HCT116 (cell line): ENCODE measurements around the gene MGA. TPM values are rescaled to one million over a fixed set of nuclear protein-coding genes. Genes with fewer than 3 reads are reported as not detected.

Source experiments
- ATAC-seq: fragments of 200-7000 bp; cut with Tn5 transposase; 2 replicates; pipeline ENCODE4 v1.9.1; 2020; ENCODE audit warnings: mild to moderate bottlenecking, moderate library complexity
- BruUV-seq: library from RNA; stranded (reverse); fragments of 400-500 nt; replicated peaks from 2 replicates; lab custom pipeline; 2021; lab: Mats Ljungman, UMichigan
- CTCF ChIA-PET: fragments of 300-600 bp; sonication (Branson Sonifier 250); formaldehyde crosslinking; loops from one replicate; lab custom pipeline; 2021; ENCODE audit warnings: antibody characterized with exemption; lab: Charles Lee
- POLR2A ChIA-PET: fragments of 300-600, 350-600 bp; sonication (Branson Sonifier 250); formaldehyde crosslinking; loops from one replicate; lab custom pipeline; 2021; ENCODE audit warnings: antibody characterized with exemption; lab: Charles Lee
- RAD21 ChIA-PET, 2 experiments: fragments of 300-600 bp; sonication (Branson Sonifier 250); formaldehyde crosslinking; loops; one replicate each; lab custom pipeline; 2023; ENCODE audit warnings: low total read pairs in 2 of 2; ENCODE audit not compliant: uncharacterized antibody in 2 of 2, unreplicated experiment in 2 of 2, low non-redundant PET in 1 of 2; lab: Charles Lee
- DNase-seq: peaks from one replicate; pipeline ENCODE4 v3.0.0-alpha.2; 2010; ENCODE audit warnings: low read depth, low spot score
- H2AFZ ChIP-seq: fragments of 200-600 bp; shearing (Covaris generic), sonication (generic); 2 replicates; pipeline ENCODE4 v1.6.1; 2017; ENCODE audit warnings: low read depth, mixed run types, mixed read lengths, antibody characterized with exemption, low read length; ENCODE audit not compliant: poor library complexity, severe bottlenecking
- H3K27ac ChIP-seq: 2 replicates; pipeline ENCODE4 v1.5.1; 2012; ENCODE audit warnings: low read depth, low read length
- H3K27me3 ChIP-seq: fragments of 200-600 bp; sonication (generic); 2 replicates; pipeline ENCODE4 v1.6.1; 2016; ENCODE audit warnings: mixed run types, low read length, mixed read lengths; ENCODE audit not compliant: insufficient read depth
- H3K36me3 ChIP-seq, 2 experiments: fragments of 200-500 bp in 1 of 2; fragments of 200-600 bp in 1 of 2; sonication (Bioruptor generic) in 1 of 2; sonication (generic) in 1 of 2; 2 replicates each; pipeline versions ENCODE4 v1.5.1 to v1.6.1; 2014 to 2016; ENCODE audit warnings: low read length in 2 of 2, inconsistent platforms in 1 of 2, mixed read lengths in 1 of 2, mixed run types in 1 of 2; ENCODE audit not compliant: insufficient read depth in 2 of 2, control insufficient read depth in 1 of 2
- H3K4me1 ChIP-seq, 2 experiments: fragments of 200-600 bp in 1 of 2; sonication (generic) in 1 of 2; 2 replicates each; pipeline versions ENCODE4 v1.5.1 to v1.6.1; 2012 to 2017; ENCODE audit warnings: low read length in 2 of 2, inconsistent platforms in 1 of 2, mild to moderate bottlenecking in 1 of 2, mixed read lengths in 1 of 2, mixed run types in 1 of 2, moderate library complexity in 1 of 2; ENCODE audit not compliant: insufficient read depth in 2 of 2, control insufficient read depth in 1 of 2
- H3K4me2 ChIP-seq: fragments of 200-600 bp; sonication (generic); 2 replicates; pipeline ENCODE4 v1.6.1; 2017; ENCODE audit warnings: mixed run types, low read length, mixed read lengths
- H3K4me3 ChIP-seq, 2 experiments: fragments of 200-600 bp in 1 of 2; sonication (generic) in 1 of 2; replicated peaks in 1 of 2; 2 replicates each; pipeline ENCODE4 v1.5.1; 2011 to 2016; ENCODE audit warnings: low read length in 2 of 2, control low read depth in 1 of 2, low read depth in 1 of 2, mild to moderate bottlenecking in 1 of 2, mixed read lengths in 1 of 2, mixed run types in 1 of 2
- H3K79me2 ChIP-seq: fragments of 200-600 bp; sonication (generic); 2 replicates; pipeline ENCODE4 v1.6.1; 2017; ENCODE audit warnings: mild to moderate bottlenecking, mixed run types, low read length, moderate library complexity, mixed read lengths; ENCODE audit not compliant: insufficient read depth
- H3K9ac ChIP-seq: fragments of 200-600 bp; sonication (generic); 2 replicates; pipeline ENCODE4 v1.6.1; 2016; ENCODE audit warnings: low read length, mixed read lengths
- H3K9me2 ChIP-seq: fragments of 200-600 bp; sonication (generic), shearing (Covaris generic); 2 replicates; pipeline ENCODE4 v1.6.1; 2017; ENCODE audit warnings: mixed run types, mild to moderate bottlenecking, moderate library complexity; ENCODE audit not compliant: insufficient read depth
- H3K9me3 ChIP-seq, 2 experiments: fragments of 200-500 bp in 1 of 2; fragments of 200-600 bp in 1 of 2; sonication (Bioruptor generic) in 1 of 2; sonication (generic) in 1 of 2; 2 replicates each; pipeline ENCODE4 v1.6.1; 2014 to 2017; ENCODE audit warnings: low read length in 2 of 2, mixed read lengths in 2 of 2, inconsistent platforms in 1 of 2, low read depth in 1 of 2, mild to moderate bottlenecking in 1 of 2, mixed run types in 1 of 2, moderate library complexity in 1 of 2; ENCODE audit not compliant: control insufficient read depth in 1 of 2, insufficient read depth in 1 of 2
- H4K20me1 ChIP-seq: fragments of 200-600 bp; sonication (generic), shearing (Covaris generic); 2 replicates; pipeline ENCODE4 v1.6.1; 2017; ENCODE audit warnings: mixed run types, mild to moderate bottlenecking, moderate library complexity; ENCODE audit not compliant: insufficient read depth
- ATF3 ChIP-seq: IDR thresholded peaks from 2 replicates; pipeline ENCODE4 v1.6.1; 2012
- CBX3 ChIP-seq: IDR thresholded peaks from 2 replicates; pipeline ENCODE4 v1.6.1; 2012; ENCODE audit warnings: low read depth
- CEBPB ChIP-seq: IDR thresholded peaks from 2 replicates; pipeline ENCODE4 v1.6.1; 2012; ENCODE audit warnings: low read depth
- CTCF ChIP-seq, 3 experiments: fragments of 200-600 bp in 1 of 3; sonication (generic) in 1 of 3; IDR thresholded peaks in 2 of 3; conservative IDR thresholded peaks in 1 of 3; 2 replicates each; pipeline ENCODE4 v1.5.1; 2012 to 2017; ENCODE audit warnings: low read depth in 2 of 3, low read length in 2 of 3, antibody characterized with exemption in 1 of 3, borderline replicate concordance in 1 of 3, control low read depth in 1 of 3, mild to moderate bottlenecking in 1 of 3, mixed read lengths in 1 of 3, mixed run types in 1 of 3, moderate library complexity in 1 of 3; ENCODE audit not compliant: insufficient read depth in 1 of 3
- EZH2 ChIP-seq: fragments of 200-600 bp; sonication (generic); IDR thresholded peaks from 2 replicates; pipeline ENCODE4 v1.6.1; 2017; ENCODE audit warnings: antibody characterized with exemption, mixed run types
- EZH2phosphoT487 ChIP-seq: fragments of 200-600 bp; IDR thresholded peaks from 2 replicates; pipeline ENCODE4 v1.6.1; 2018; ENCODE audit warnings: antibody characterized with exemption, borderline replicate concordance
- FOSL1 ChIP-seq: IDR thresholded peaks from 2 replicates; pipeline ENCODE4 v1.6.1; 2012; ENCODE audit warnings: low read depth
- JUND ChIP-seq: IDR thresholded peaks from 2 replicates; pipeline ENCODE4 v1.6.1; 2012
- POLR2AphosphoS5 ChIP-seq: IDR thresholded peaks from 2 replicates; pipeline ENCODE4 v1.6.1; 2011; ENCODE audit warnings: mild to moderate bottlenecking, low read depth, low read length, moderate library complexity
- RAD21 ChIP-seq: IDR thresholded peaks from 2 replicates; pipeline ENCODE4 v1.6.1; 2012; ENCODE audit warnings: low read depth, mild to moderate bottlenecking
- REST ChIP-seq: IDR thresholded peaks from 2 replicates; pipeline ENCODE4 v1.6.1; 2012; ENCODE audit warnings: low read depth
- TCF7L2 ChIP-seq: IDR thresholded peaks from 2 replicates; pipeline ENCODE4 v1.7.0; 2011; ENCODE audit warnings: borderline replicate concordance, inconsistent platforms; ENCODE audit not compliant: insufficient read depth, insufficient read length; ENCODE audit errors: extremely low read depth
- YY1 ChIP-seq: IDR thresholded peaks from 2 replicates; pipeline ENCODE4 v1.6.1; 2011; ENCODE audit warnings: low read length, low read depth, moderate library complexity, mild to moderate bottlenecking; ENCODE audit not compliant: insufficient replicate concordance; ENCODE audit errors: extremely low read depth
- ZBTB33 ChIP-seq: IDR thresholded peaks from 2 replicates; pipeline ENCODE4 v1.6.1; 2011; ENCODE audit warnings: mild to moderate bottlenecking, low read length, moderate library complexity; ENCODE audit not compliant: insufficient replicate concordance; ENCODE audit errors: extremely low read depth
- ZFX ChIP-seq: fragments of 450-650 bp; IDR thresholded peaks from 2 replicates; pipeline ENCODE4 v1.6.1; 2017
- ZNF274 ChIP-seq: fragments of 200-500 bp; sonication (Bioruptor generic); IDR thresholded peaks from 2 replicates; pipeline ENCODE4 v1.6.1; 2014; ENCODE audit warnings: mild to moderate bottlenecking, low read depth, low read length, inconsistent platforms
- intact Hi-C: fragments of 100-400 bp; cut with micrococcal nuclease; formaldehyde crosslinking; loops from 2 replicates; pipeline ENCODE4 v1.10.0; 2022
- total RNA-seq: library from RNA; stranded (reverse); gene quantifications from one replicate; pipeline ENCODE4 v1.2.1, GENCODE V29; 2021; ENCODE audit not compliant: unreplicated experiment

MGA gene
- total RNA-seq, 1 experiment from 2014 or later, result 28.9 TPM

GRCh38 chr15:41809121-41809520 is 148.9 kb downstream of the MGA start:
- no peak overlapping the region for H3K27ac ChIP-seq
- H3K4me3 ChIP-seq, result no peak overlapping the region
- no peak for DNase-seq
- H3K27me3 ChIP-seq, result no peaks in the 10 kb centered on the region
- H3K4me2 ChIP-seq, result no peak overlapping the region
- BruUV-seq, result no TSS peak
- H3K4me1 ChIP-seq, result peaks cover 12 to 21% of the 10 kb centered on the region in 2 experiments; a peak in 3 of 4 replicates
- H3K79me2 ChIP-seq, result no peaks in the 10 kb centered on the region
- ChIA-PET CTCF (interaction anchor here (5.7 kb wide), 1 partner anchor 36 kb away, joined by 125 read pairs; the partner anchor contains the start of gene MAPKBP1), POLR2A (no interaction called here), RAD21 (interaction anchor here in 1 of 2 experiments (1.0 kb wide), 1 partner anchor 36 kb away, joined by 3 read pairs; no protein-coding TSS in a partner anchor)
- no peaks in the 10 kb centered on the region; a peak in 1 of 4 replicates for H3K36me3 ChIP-seq
- no peak overlapping the region for H3K9ac ChIP-seq
- no peak overlapping the region for H2AFZ ChIP-seq
- no peak for ATAC-seq
- intact Hi-C loops, result no loop called here
- H4K20me1 ChIP-seq, result no peaks in the 10 kb centered on the region
- TF ChIP-seq TCF7L2 (no peak), ZNF274 (no peak), REST (no peak), JUND (no peak), FOSL1 (no peak), CBX3 (no peak), EZH2phosphoT487 (no peak), ATF3 (no peak), ZBTB33 (no peak), POLR2AphosphoS5 (no peak), YY1 (no peak), ZFX (no peak), EZH2 (no peak), CEBPB (no peak), RAD21 (no peak), CTCF (IDR thresholded peaks at IDR 0.05 in 2 of 3, conservative IDR thresholded peaks at IDR 0.05 in 1 of 3; ENCODE audit: borderline replicate concordance in 1 of 3, insufficient read depth in 1 of 3, low read depth in 2 of 3, low read length in 2 of 3) (no peak)
- H3K9me3 ChIP-seq, result no peaks in the 10 kb centered on the region
- H3K9me2 ChIP-seq, result no peaks in the 10 kb centered on the region
